ENCODE measurements around the gene FYTTD1.

The FYTTD1 gene

GRCh38 chr3:197737749-197738462 lies 11.8 kb upstream of the FYTTD1 start:
- no peak for DNase-seq

- DNase-seq: no peak
These were observed 6.9 kb upstream of the FYTTD1 start for GRCh38 chr3:197742787-197743186.

DNA sequence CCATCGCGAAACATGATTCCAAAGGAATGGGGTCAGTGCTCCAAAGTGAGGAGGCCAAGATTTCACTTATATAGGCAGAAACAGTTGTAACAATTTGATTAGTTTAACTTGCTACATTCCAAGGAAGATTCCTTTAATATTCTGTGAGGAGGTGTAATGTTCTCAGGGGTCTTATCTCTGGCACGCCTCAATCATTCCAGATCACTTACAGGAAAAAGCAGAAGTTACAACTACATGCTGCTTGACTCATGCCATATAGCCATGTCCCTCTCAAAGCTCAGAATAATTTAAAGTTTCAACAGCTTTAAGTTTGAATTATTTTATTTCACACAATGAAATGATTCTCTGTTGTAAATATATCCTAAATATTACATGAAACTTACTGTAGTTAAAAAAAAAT lies 3.5 kb upstream of the FYTTD1 start:
- DNase-seq: no peak

DNA sequence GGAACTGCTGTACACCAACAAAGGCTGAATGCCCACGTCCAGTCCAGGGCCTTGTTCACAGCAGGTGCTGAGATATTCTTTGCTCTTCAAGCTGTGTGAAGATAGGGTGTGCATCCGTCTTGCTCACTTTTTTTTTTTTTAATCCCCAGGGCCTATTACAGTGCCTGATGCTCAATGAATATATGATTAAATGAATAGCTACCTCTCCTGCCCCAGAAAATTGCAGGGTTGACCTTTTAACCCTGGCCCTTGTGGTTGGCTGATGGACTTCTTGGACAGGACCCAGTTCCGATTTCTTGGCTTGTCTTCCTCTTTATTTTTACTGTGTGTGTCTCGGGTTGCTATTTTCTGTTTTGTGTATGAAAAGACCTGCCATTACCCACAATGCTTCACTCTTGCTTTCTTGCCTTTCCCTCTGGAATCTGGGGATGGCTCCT lies 2.9 kb upstream of the FYTTD1 start:
- DNase-seq: no peak

DNA sequence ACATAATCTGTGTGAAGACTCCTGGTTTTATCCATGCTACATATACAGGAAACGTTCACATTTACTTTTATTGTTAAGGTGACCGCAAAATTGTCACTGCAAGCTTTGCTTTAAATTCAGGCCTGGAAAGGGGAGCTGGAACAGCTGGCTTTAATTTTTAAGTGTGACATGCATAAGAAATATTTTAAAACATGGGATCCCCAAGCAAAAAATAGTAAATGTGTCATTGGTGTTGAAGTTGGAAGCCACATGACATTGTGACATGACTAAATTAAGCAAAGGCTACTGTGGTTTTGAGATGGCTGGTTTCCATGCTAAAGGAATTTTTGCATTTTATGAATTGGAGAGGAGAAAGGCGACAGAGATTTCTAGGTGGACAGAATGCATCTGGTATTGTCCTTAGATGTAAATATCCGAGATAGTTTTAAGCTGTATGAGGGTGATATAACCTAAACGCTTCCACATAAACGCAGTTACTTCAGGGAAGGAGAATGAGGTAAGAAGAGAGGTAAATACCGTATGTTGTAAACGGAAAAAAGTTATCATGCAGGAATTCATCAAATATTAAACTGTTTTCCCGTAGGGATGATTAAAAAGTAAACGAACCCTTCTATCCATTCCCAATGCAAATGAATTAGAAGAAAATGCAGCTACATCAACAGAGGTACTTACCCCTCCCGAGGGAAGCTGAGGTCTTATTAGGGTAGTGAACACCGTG lies 927 bp upstream of the FYTTD1 start:
- no peak for DNase-seq

GRCh38 chr3:197749315-197749600 lies 425 bp upstream of the FYTTD1 start:
- DNase-seq: no peak

- peak; percentile 85 for DNase-seq
These were observed 731 bp downstream of the FYTTD1 start for GRCh38 chr3:197750396-197750831.

DNA sequence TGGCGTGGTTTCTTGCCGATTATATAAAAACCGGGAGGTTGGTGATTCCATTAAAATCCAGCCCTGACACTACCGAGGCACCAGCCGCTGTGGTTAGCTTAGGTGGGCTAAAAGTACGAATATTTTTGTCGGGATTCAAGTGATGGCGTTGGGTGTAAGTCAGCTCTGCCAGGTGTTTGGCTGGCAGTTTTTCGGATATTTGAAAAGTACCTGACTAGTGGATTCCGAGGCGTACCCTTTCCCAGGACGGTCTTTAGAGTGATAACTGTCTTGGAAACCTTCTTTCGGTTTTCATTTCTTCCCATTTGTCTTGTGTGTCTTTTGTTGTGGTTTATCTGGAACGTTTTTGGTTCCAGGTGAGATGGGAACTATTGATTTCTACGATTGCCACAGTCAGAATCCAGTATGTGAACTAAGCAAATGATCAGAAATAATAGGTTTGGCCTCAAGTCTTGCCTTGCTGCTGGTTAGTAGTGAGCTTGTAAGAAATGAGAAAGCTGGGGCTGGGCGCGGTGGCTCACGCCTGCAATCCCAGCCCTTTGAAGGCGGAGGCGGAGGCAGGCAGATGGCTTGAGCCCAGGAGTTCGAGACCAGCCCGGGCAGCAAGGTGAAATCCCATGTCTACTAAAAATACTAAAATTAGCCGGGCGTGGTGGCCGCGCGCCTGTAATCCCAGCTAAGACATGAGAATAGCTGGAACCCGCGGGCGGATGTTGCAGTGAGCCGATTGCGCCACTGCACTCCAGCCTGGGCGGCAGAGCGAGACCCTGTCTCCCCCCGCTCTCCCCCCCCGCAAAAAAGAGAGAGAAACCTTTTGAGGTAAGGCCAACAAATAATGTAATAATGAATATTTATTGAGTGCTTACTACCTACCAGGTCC lies 1.4 kb downstream of the FYTTD1 start:
- DNase-seq: peak; percentile 78

DNA sequence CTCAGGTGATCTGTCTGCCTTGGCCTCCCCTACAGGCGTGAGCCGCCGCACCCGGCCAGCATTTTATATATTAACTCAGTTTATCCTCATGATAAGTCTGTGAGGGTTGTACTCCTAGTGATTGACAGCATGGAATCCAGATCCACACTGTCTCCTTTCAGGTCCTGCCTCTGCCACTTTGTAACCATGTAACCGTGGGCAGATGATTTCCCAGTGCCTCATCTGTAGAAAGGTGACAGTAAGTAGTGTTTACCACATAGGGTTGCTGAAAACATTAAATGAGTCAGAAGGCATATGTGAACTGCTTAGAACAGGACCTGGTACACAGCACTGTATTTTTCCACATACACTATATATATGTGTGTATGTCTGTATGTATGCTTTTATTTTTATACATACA lies 2.4 kb downstream of the FYTTD1 start:
- no peak for DNase-seq

GRCh38 chr3:197753263-197753662 lies 3.6 kb downstream of the FYTTD1 start:
- DNase-seq: no peak

- DNase-seq: no peak
These were observed 7.0 kb downstream of the FYTTD1 start for GRCh38 chr3:197756704-197757103.

- DNase-seq: no peak
These were observed 8.8 kb downstream of the FYTTD1 start for GRCh38 chr3:197758512-197758911.

GRCh38 chr3:197761784-197762183 lies 12.1 kb downstream of the FYTTD1 start:
- no peak for DNase-seq

DNA sequence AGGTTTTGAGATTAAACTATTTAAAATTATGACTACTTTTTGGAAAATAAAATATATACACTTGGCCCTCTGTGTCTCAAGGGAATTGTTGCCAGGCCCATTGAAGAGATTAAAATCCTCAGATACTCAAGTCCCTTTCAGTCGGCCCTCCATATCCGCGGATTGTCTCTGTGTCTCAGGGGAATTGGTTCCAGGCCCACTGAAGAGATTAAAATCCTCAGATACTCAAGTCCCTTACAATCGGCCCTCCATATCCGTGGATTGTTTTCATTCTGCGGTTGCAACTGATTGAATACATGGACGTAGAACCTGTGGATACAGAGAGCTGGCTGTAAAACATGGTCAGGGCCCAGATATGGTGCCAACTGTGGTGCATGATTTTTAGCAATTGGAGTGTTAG lies 25.6 kb downstream of the FYTTD1 start:
- DNase-seq: no peak

DNA sequence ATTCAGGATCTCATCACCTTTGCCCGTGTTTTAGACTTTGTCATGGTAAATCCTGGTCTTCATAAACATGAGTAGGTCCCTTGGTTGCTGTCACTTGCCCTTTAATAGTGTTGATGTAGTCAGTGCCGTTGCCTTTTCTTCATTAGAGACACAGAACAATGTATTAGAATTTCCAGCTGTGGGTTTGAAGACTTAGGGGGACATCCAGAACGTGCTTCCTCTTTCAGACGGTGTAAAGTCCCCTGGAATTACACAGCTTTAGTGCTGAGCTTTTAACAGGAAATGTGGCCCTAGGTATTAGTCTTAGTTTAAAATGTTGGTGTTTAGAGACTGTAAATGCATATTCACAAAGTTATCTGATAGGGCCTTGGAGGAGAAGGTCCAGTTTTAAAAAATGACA lies 32.5 kb downstream of the FYTTD1 start:
- DNase-seq: no peak

DNA sequence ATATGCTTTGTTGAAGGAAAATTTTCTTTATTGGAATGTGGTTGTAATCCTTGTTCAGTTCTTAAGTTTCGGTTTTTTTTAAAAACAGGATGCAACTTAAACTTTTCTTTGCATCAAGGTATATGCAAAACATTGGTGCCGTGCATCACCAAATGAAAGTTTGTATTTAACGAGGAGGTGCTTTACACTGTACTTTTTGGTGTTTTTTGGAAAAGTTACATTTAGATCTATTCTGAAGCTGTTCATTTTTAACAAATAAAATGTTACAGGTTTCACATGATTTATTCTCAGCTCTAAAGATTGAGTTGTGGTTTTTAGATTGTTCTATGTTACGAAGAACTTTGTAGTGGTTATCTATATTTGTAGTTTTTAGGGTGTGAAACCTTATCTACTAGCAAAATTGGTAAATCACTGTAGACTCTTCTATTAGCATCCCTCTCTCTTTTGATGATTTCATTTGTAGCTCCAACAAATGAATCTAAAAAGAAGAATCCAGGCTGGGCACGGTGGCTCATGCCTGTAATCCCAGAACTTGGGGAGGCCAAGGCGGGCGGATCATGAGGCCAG lies 34.4 kb downstream of the FYTTD1 start:
- no peak for DNase-seq

GRCh38 chr3:197787412-197787811 lies 37.7 kb downstream of the FYTTD1 start:
- DNase-seq: no peak

GRCh38 chr3:197789309-197789708 lies 39.6 kb downstream of the FYTTD1 start:
- DNase-seq: no peak

GRCh38 chr3:197790033-197790432 lies 40.4 kb downstream of the FYTTD1 start:
- DNase-seq: no peak

- DNase-seq: peak; percentile 94
These were observed 41.6 kb downstream of the FYTTD1 start, which contains the start of gene LRCH3 for GRCh38 chr3:197791113-197791891. Gene LRCH3, plus strand, starts transcription at chr3:197791254. Its CDS starts 25 bp downstream, at chr3:197791279.

GRCh38 chr3:197791892-197792647 lies 42.4 kb downstream of the FYTTD1 start:
- DNase-seq: peak; percentile 73

GRCh38 chr3:197793247-197793646 lies 43.6 kb downstream of the FYTTD1 start:
- no peak for DNase-seq
